Mesenchymal stem cell (in vitro differentiated cells and primary cell): Measurements from ENCODE around the gene SASH1.
A peak's percentile ranks its signal among the peaks of the same experiment; 100 is the strongest.

Experiments
- DNase-seq: peaks from one replicate; pipeline ENCODE4 v3.0.0-alpha.2; 2013
- H2AFZ ChIP-seq: one replicate; pipeline ENCODE4 v1.6.1; 2013; ENCODE audit warnings: low read depth, mild to moderate bottlenecking, control low read depth, inconsistent platforms, low read length, moderate library complexity
- H2AK5ac ChIP-seq: 2 replicates; pipeline ENCODE4 v1.6.1; 2013; ENCODE audit warnings: low read length, moderate library complexity, mild to moderate bottlenecking, inconsistent platforms; ENCODE audit not compliant: severe bottlenecking
- H2BK120ac ChIP-seq: one replicate; pipeline ENCODE4 v1.6.1; 2013; ENCODE audit warnings: low read depth, mild to moderate bottlenecking, inconsistent platforms, low read length, moderate library complexity
- H2BK12ac ChIP-seq, 2 experiments: one replicate each; pipeline ENCODE4 v1.6.1; 2013; ENCODE audit warnings: inconsistent platforms in 2 of 2, low read length in 2 of 2, mild to moderate bottlenecking in 2 of 2, moderate library complexity in 2 of 2, control low read depth in 1 of 2
- H2BK15ac ChIP-seq: one replicate; pipeline ENCODE4 v1.6.1; 2013; ENCODE audit warnings: mild to moderate bottlenecking, low read depth, inconsistent platforms; ENCODE audit not compliant: poor library complexity, severe bottlenecking
- H2BK5ac ChIP-seq: 2 replicates; pipeline ENCODE4 v1.6.1; 2013; ENCODE audit warnings: low read depth, mild to moderate bottlenecking, low read length, control low read depth, inconsistent platforms; ENCODE audit not compliant: poor library complexity, severe bottlenecking
- H3K14ac ChIP-seq, 2 experiments: one replicate each; pipeline ENCODE4 v1.6.1; 2013; ENCODE audit warnings: inconsistent platforms in 2 of 2, low read length in 2 of 2, control low read depth in 1 of 2, mild to moderate bottlenecking in 1 of 2, moderate library complexity in 1 of 2
- H3K18ac ChIP-seq, 2 experiments: one replicate each; pipeline ENCODE4 v1.6.1; 2013; ENCODE audit warnings: inconsistent platforms in 2 of 2, low read length in 2 of 2, control low read depth in 1 of 2, low read depth in 1 of 2, mild to moderate bottlenecking in 1 of 2
- H3K23ac ChIP-seq, 2 experiments: one replicate each; pipeline ENCODE4 v1.6.1; 2013; ENCODE audit warnings: inconsistent platforms in 2 of 2, low read length in 2 of 2, mild to moderate bottlenecking in 2 of 2, moderate library complexity in 2 of 2, control low read depth in 1 of 2
- H3K27ac ChIP-seq: 2 replicates; pipeline ENCODE4 v1.5.1; 2013; ENCODE audit warnings: mild to moderate bottlenecking, moderate library complexity, low read length, control low read depth, inconsistent platforms; ENCODE audit not compliant: poor library complexity, severe bottlenecking
- H3K27me3 ChIP-seq, 2 experiments: 2 replicates each; pipeline versions ENCODE4 v1.6.1 to v1.7.0; 2013; ENCODE audit warnings: low read length in 2 of 2, mild to moderate bottlenecking in 2 of 2, moderate library complexity in 2 of 2, control low read depth in 1 of 2, inconsistent platforms in 1 of 2; ENCODE audit not compliant: control insufficient read depth in 1 of 2, insufficient read depth in 1 of 2
- H3K36me3 ChIP-seq, 2 experiments: 2 replicates each; pipeline versions ENCODE4 v1.6.1 to v1.7.0; 2013; ENCODE audit warnings: low read length in 2 of 2, control low read depth in 1 of 2, inconsistent platforms in 1 of 2, low read depth in 1 of 2, mild to moderate bottlenecking in 1 of 2; ENCODE audit not compliant: insufficient read depth in 2 of 2, control insufficient read depth in 1 of 2
- H3K4ac ChIP-seq, 2 experiments: one replicate each; pipeline ENCODE4 v1.6.1; 2013; ENCODE audit warnings: inconsistent platforms in 2 of 2, low read length in 2 of 2, mild to moderate bottlenecking in 2 of 2, moderate library complexity in 2 of 2, control low read depth in 1 of 2, low read depth in 1 of 2
- H3K4me1 ChIP-seq: 2 replicates; pipeline ENCODE4 v1.6.1; 2013; ENCODE audit warnings: low read depth, low read length, control low read depth; ENCODE audit not compliant: control insufficient read depth, insufficient read depth
- H3K4me2 ChIP-seq: 2 replicates; pipeline ENCODE4 v1.6.1; 2013; ENCODE audit warnings: low read length, mild to moderate bottlenecking, inconsistent platforms; ENCODE audit not compliant: poor library complexity, severe bottlenecking
- H3K4me3 ChIP-seq, 2 experiments: 2 replicates each; pipeline versions ENCODE4 v1.5.1 to v1.7.0; 2013; ENCODE audit warnings: low read length in 2 of 2, mild to moderate bottlenecking in 2 of 2, control low read depth in 1 of 2, low read depth in 1 of 2; ENCODE audit not compliant: insufficient read depth in 1 of 2
- H3K79me1 ChIP-seq: replicated peaks from 2 replicates; pipeline ENCODE4 v1.6.1; 2013; ENCODE audit warnings: mild to moderate bottlenecking, control low read depth, low read length, inconsistent platforms; ENCODE audit not compliant: poor library complexity, severe bottlenecking
- H3K9ac ChIP-seq: 2 replicates; pipeline ENCODE4 v1.7.0; 2013; ENCODE audit warnings: mild to moderate bottlenecking, low read length, moderate library complexity
- H3K9me3 ChIP-seq: 2 replicates; pipeline ENCODE4 v1.7.0; 2013; ENCODE audit warnings: mild to moderate bottlenecking, low read length; ENCODE audit not compliant: control insufficient read depth
- H4K8ac ChIP-seq: one replicate; pipeline ENCODE4 v1.6.1; 2013; ENCODE audit warnings: inconsistent platforms, mild to moderate bottlenecking, low read length, moderate library complexity
- H4K91ac ChIP-seq: one replicate; pipeline ENCODE4 v1.6.1; 2013; ENCODE audit warnings: mild to moderate bottlenecking, low read length, inconsistent platforms
- WGBS: methylation state at CpG from one replicate; pipeline ENCODE4 v1.1.7; 2013; ENCODE audit warnings: mixed read lengths; 5-methylcytosine and 5-hydroxymethylcytosine counted together

SASH1 gene

DNA sequence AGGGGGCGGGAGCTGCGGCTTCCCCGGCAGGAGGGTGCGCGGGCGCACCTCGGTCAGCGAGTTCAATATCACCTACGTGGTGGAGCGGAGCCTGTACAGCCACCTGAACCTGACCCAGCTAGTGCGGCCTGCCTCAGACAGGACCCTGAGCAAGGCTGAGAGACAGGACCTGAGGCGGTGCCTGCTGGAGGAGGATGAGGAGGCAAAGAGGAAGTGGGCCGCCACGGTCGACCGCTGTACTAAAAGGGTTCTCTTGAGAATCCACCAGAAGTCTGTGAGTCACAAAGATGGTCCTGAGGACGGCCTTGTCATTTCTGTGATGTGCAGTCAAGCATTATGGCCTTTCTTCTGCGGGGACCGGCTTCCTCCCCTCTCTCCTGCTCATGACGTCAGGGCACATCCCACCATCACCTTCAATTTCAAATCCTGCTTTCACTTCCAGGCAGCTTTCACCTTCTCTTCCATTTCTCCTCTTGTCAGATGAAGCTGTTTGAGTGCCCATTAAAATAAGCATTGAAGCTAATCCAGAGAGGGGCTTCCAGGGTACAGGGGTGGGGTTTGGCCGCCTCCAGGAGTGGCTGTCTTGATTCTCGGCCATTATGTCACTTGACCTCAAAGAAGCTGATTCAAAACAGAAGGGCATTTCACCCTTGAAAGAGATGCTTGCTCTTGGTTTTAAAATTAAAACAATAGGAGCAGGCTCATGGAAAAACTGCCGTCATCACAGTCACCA is 177.6 kb downstream of the SASH1 start:
- Histone ChIP-seq H3K4me2 (no peak overlapping the region), H3K4me3 (no peak overlapping the region), H2AFZ (no peak overlapping the region), H3K4ac (no peak overlapping the region), H3K4me1 (peaks cover 4% of the 10 kb centered on the region), H3K9ac (peak overlapping the region; percentile 81), H3K79me1 (peaks cover 14% of the 10 kb centered on the region), H3K27me3 (no peaks in the 10 kb centered on the region), H4K8ac (no peak overlapping the region), H2BK12ac (no peak overlapping the region), H2BK5ac (no peak overlapping the region), H2BK120ac (no peak overlapping the region), H4K91ac (no peak overlapping the region), H3K14ac (no peak overlapping the region), H2AK5ac (no peak overlapping the region), H2BK15ac (no peak overlapping the region), H3K23ac (no peak overlapping the region), H3K27ac (no peak overlapping the region), H3K18ac (no peak overlapping the region), H3K36me3 (peaks cover 21 to 89% of the 10 kb centered on the region in 2 experiments), H3K9me3 (no peaks in the 10 kb centered on the region)
- DNase-seq: no peak
- 96% methylated on average over 22 of the region's 23 CpGs for WGBS

GRCh38 chr6:148521158-148521557 is 178.5 kb downstream of the SASH1 start:
- H3K4me3 ChIP-seq: no peak overlapping the region
- no peaks in the 10 kb centered on the region for H3K27me3 ChIP-seq
- H3K27ac ChIP-seq: no peak overlapping the region
- H3K4ac ChIP-seq: no peak overlapping the region
- H2BK5ac ChIP-seq: no peak overlapping the region
- H4K8ac ChIP-seq: no peak overlapping the region
- no peak overlapping the region for H4K91ac ChIP-seq
- no peak overlapping the region for H3K23ac ChIP-seq
- H3K9me3 ChIP-seq: no peaks in the 10 kb centered on the region
- H2AK5ac ChIP-seq: peak overlapping the region; percentile 62
- H3K14ac ChIP-seq: no peak overlapping the region
- H3K4me1 ChIP-seq: peaks cover 7% of the 10 kb centered on the region
- 31% methylated on average over 5 of the region's 5 CpGs for WGBS
- H2BK15ac ChIP-seq: no peak overlapping the region
- no peak overlapping the region for H2BK120ac ChIP-seq
- no peak overlapping the region for H3K18ac ChIP-seq
- no peak overlapping the region for H2AFZ ChIP-seq
- DNase-seq: no peak
- peaks cover 10% of the 10 kb centered on the region for H3K79me1 ChIP-seq
- H3K4me2 ChIP-seq: no peak overlapping the region
- no peak overlapping the region for H2BK12ac ChIP-seq
- H3K9ac ChIP-seq: peak overlapping the region; percentile 81
- H3K36me3 ChIP-seq: peaks cover 21 to 89% of the 10 kb centered on the region in 2 experiments

DNA sequence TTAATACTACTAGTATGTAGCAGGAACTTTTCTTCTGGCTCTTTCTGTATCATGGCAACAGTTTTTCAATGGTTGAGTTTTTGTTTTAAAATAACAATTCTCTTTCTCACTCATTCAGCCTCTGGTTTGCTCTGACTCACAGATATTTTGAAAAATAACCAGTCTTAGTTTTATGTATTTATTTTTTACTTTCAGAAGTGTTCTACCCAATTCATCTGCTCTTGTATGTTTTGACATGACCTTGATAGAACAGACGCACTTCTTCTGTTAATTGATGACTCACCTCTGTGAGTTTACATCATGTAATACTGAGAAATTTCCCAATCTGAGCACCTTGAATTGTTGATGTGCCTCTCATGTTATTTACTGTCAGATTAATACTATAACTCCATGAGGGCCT is 178.9 kb downstream of the SASH1 start:
- Histone ChIP-seq H2BK12ac (no peak overlapping the region), H3K23ac (no peak overlapping the region), H2AK5ac (no peak overlapping the region), H4K91ac (no peak overlapping the region), H3K27me3 (no peaks in the 10 kb centered on the region), H3K9ac (peak overlapping the region; percentile 81), H4K8ac (no peak overlapping the region), H3K36me3 (peaks cover 21 to 90% of the 10 kb centered on the region in 2 experiments), H3K18ac (no peak overlapping the region), H2BK5ac (no peak overlapping the region), H3K14ac (no peak overlapping the region), H2BK120ac (no peak overlapping the region), H3K27ac (no peak overlapping the region), H3K4me1 (peaks cover 7% of the 10 kb centered on the region), H2BK15ac (no peak overlapping the region), H3K4ac (no peak overlapping the region), H2AFZ (no peak overlapping the region), H3K4me2 (no peak overlapping the region), H3K4me3 (no peak overlapping the region), H3K9me3 (no peaks in the 10 kb centered on the region), H3K79me1 (peaks cover 8% of the 10 kb centered on the region)
- WGBS: 0% methylated on average over 1 of the region's 1 CpG
- DNase-seq: peak; percentile 83

DNA sequence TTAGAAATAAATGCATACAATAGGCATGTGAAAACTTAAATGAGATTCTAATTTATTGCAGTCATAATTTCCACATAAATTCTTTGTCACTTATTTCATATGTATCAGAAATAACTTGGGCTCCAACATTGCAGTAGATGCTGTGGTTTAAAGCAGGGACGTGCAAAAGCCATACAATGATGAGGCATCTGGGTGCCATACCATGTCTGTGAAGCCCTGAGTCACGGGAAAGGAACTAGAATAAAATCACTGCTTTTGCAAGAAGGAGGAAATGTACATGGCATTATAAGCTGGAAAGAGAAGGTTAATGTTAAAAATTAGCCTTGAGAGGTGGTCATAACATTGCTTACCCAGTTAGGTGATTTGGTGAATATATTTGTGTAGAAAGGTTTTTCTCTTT is 180.4 kb downstream of the SASH1 start:
- Histone ChIP-seq H3K9ac (peak overlapping the region; percentile 81), H3K9me3 (no peaks in the 10 kb centered on the region), H3K36me3 (peaks cover 12 to 90% of the 10 kb centered on the region in 2 experiments), H3K23ac (no peak overlapping the region), H3K4ac (no peak overlapping the region), H2BK15ac (no peak overlapping the region), H4K91ac (no peak overlapping the region), H3K79me1 (peaks cover 10% of the 10 kb centered on the region), H2BK5ac (no peak overlapping the region), H4K8ac (no peak overlapping the region), H3K4me2 (no peak overlapping the region), H3K18ac (no peak overlapping the region), H2AFZ (no peak overlapping the region), H2BK12ac (no peak overlapping the region), H3K14ac (no peak overlapping the region), H3K27ac (peak overlapping the region; percentile 79), H2BK120ac (no peak overlapping the region), H2AK5ac (no peak overlapping the region), H3K4me3 (no peak overlapping the region), H3K4me1 (peaks cover 7% of the 10 kb centered on the region), H3K27me3 (no peaks in the 10 kb centered on the region)
- WGBS: 32% methylated on average over 2 of the region's 2 CpGs
- DNase-seq: peak; percentile 84
